OCI-LY7 (cell line): ENCODE data around the gene THAP2. TPM values are rescaled to one million over a fixed set of nuclear protein-coding genes. Genes with fewer than 3 reads are reported as not detected.

Experiments
- BruUV-seq: library from RNA; stranded (reverse); fragments of 400-500 nt; replicated peaks from 2 replicates; lab custom pipeline; 2021; lab: Mats Ljungman, UMichigan
- CTCF ChIA-PET: fragments of 300-600 bp; sonication (Branson Sonifier 250); formaldehyde crosslinking; loops from one replicate; lab custom pipeline; 2022; ENCODE audit warnings: antibody characterized with exemption; ENCODE audit not compliant: unreplicated experiment; lab: Charles Lee
- POLR2A ChIA-PET: fragments of 300-600 bp; sonication (Branson Sonifier 250); formaldehyde crosslinking; loops from one replicate; lab custom pipeline; 2022; ENCODE audit warnings: antibody characterized with exemption; lab: Charles Lee
- DNase-seq: peaks from one replicate; pipeline ENCODE4 v3.0.0-alpha.2; 2015; ENCODE audit warnings: low spot score
- H2AFZ ChIP-seq: fragments of 200-600 bp; sonication (generic), shearing (Covaris generic); 2 replicates; pipeline ENCODE4 v1.6.1; 2014; ENCODE audit warnings: mild to moderate bottlenecking, antibody characterized with exemption, low read length, moderate library complexity
- H3K27ac ChIP-seq: fragments of 200-600 bp; sonication (generic); 2 replicates; pipeline ENCODE4 v1.5.1; 2014; ENCODE audit warnings: mixed run types, low read depth, mild to moderate bottlenecking, moderate library complexity, low read length, inconsistent platforms; ENCODE audit not compliant: poor library complexity, severe bottlenecking
- H3K36me3 ChIP-seq: fragments of 200-600 bp; sonication (generic); 2 replicates; pipeline ENCODE4 v1.6.1; 2014; ENCODE audit warnings: mild to moderate bottlenecking, antibody characterized with exemption, low read length, moderate library complexity, mixed read lengths; ENCODE audit not compliant: insufficient read depth
- H3K4me1 ChIP-seq: fragments of 200-600 bp; sonication (generic); 2 replicates; pipeline ENCODE4 v1.5.1; 2014; ENCODE audit warnings: mild to moderate bottlenecking, low read length; ENCODE audit not compliant: insufficient read depth, poor library complexity, severe bottlenecking
- H3K4me2 ChIP-seq: fragments of 200-600 bp; sonication (generic); 2 replicates; pipeline ENCODE4 v1.6.1; 2014; ENCODE audit warnings: mild to moderate bottlenecking, low read length
- H3K4me3 ChIP-seq: fragments of 200-600 bp; sonication (generic); 2 replicates; pipeline ENCODE4 v1.5.1; 2014; ENCODE audit warnings: mild to moderate bottlenecking, low read depth, low read length; ENCODE audit not compliant: poor library complexity, severe bottlenecking
- H3K79me2 ChIP-seq: fragments of 200-600 bp; sonication (generic); 2 replicates; pipeline ENCODE4 v1.6.1; 2016; ENCODE audit warnings: low read depth, mild to moderate bottlenecking, low read length, moderate library complexity, mixed read lengths; ENCODE audit not compliant: insufficient read depth
- H3K9me2 ChIP-seq: fragments of 200-600 bp; sonication (generic); 2 replicates; pipeline ENCODE4 v1.6.1; 2016; ENCODE audit warnings: mild to moderate bottlenecking, low read length, mixed read lengths; ENCODE audit not compliant: insufficient read depth
- H3K9me3 ChIP-seq: fragments of 200-600 bp; sonication (generic); 2 replicates; pipeline ENCODE4 v1.6.1; 2014; ENCODE audit warnings: mild to moderate bottlenecking, mixed run types, low read length, mixed read lengths
- H4K20me1 ChIP-seq: fragments of 200-600 bp; sonication (generic); 2 replicates; pipeline ENCODE4 v1.6.1; 2014; ENCODE audit warnings: mild to moderate bottlenecking, antibody characterized with exemption, low read length, moderate library complexity, mixed read lengths; ENCODE audit not compliant: insufficient read depth
- EZH2phosphoT487 ChIP-seq: fragments of 200-600 bp; sonication (generic); IDR thresholded peaks from 2 replicates; pipeline ENCODE4 v1.6.1; 2018; ENCODE audit warnings: low read depth, borderline replicate concordance, mild to moderate bottlenecking, mixed run types, antibody characterized with exemption, low read length, moderate library complexity, mixed read lengths
- intact Hi-C: fragments of 100-400 bp; cut with micrococcal nuclease; formaldehyde crosslinking; loops from one replicate; pipeline ENCODE4 v1.10.0; 2022; ENCODE audit not compliant: unreplicated experiment
- total RNA-seq, 2 experiments: library from RNA; depleted of rRNA in 1 of 2; stranded (reverse); fragments of >200 nt in 1 of 2; shearing (Covaris generic) in 1 of 2; gene quantifications; 2 replicates each; pipeline ENCODE4 v1.2.3, GENCODE V29; 2014 to 2022
- TF ChIP-seq, protein P1 (sequence below): fragments of 200-600 bp; sonication (generic); conservative IDR thresholded peaks from 2 replicates; pipeline ENCODE4 v1.5.1; 2014; ENCODE audit warnings: mild to moderate bottlenecking, antibody characterized with exemption, low read length, moderate library complexity, mixed read lengths

The THAP2 gene
- total RNA-seq, 2 experiments from 2014 or later, result 8.2 to 9.3 TPM

DNA sequence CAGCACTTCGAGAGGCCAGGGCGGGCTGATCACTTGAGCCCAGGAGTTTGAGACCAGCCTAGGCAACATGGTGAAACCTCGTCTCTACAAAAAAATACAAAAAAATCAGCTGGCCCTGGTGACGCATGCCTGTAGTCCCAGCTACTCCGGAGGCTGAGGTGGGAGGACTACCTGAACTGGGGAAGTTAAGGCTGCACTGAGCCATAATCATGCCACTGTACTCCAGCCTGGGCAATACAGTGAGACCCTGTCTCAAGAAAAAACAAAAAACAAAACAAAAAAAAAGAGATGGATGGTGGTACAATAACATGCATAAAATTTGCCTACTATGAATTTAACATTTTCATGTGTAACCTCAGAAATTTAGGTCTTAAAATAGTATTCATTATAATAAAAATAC is 2.2 kb downstream of the THAP2 start:
- peaks cover 27% of the 10 kb centered on the region for H3K36me3 ChIP-seq
- ChIA-PET CTCF (no interaction called here), POLR2A (interaction anchor here (4.2 to 5.0 kb wide), 2 partner anchors 12 to 20 kb away, joined by 29 to 105 read pairs; partner anchors contain the start of gene TMEM19)
- H2AFZ ChIP-seq, result peak overlapping the region; percentile 65; the same call in 1 of the 2 replicates
- no peaks in the 10 kb centered on the region for H3K9me2 ChIP-seq
- DNase-seq, result no peak
- TF ChIP-seq, protein P1, sequence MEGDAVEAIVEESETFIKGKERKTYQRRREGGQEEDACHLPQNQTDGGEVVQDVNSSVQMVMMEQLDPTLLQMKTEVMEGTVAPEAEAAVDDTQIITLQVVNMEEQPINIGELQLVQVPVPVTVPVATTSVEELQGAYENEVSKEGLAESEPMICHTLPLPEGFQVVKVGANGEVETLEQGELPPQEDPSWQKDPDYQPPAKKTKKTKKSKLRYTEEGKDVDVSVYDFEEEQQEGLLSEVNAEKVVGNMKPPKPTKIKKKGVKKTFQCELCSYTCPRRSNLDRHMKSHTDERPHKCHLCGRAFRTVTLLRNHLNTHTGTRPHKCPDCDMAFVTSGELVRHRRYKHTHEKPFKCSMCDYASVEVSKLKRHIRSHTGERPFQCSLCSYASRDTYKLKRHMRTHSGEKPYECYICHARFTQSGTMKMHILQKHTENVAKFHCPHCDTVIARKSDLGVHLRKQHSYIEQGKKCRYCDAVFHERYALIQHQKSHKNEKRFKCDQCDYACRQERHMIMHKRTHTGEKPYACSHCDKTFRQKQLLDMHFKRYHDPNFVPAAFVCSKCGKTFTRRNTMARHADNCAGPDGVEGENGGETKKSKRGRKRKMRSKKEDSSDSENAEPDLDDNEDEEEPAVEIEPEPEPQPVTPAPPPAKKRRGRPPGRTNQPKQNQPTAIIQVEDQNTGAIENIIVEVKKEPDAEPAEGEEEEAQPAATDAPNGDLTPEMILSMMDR, result no peak
- no peak for TF ChIP-seq EZH2phosphoT487
- intact Hi-C loops, result loop anchor here (10.0 kb wide), 1 partner anchor 179 kb away; no protein-coding TSS in a partner anchor
- H3K4me2 ChIP-seq, result peak overlapping the region; percentile 92
- peaks cover 48% of the 10 kb centered on the region for H3K79me2 ChIP-seq
- H3K4me3 ChIP-seq, result peak overlapping the region; percentile 84
- H3K27ac ChIP-seq, result no peak overlapping the region
- H3K4me1 ChIP-seq, result peaks cover 21% of the 10 kb centered on the region
- H3K9me3 ChIP-seq, result no peaks in the 10 kb centered on the region
- no TSS peak for BruUV-seq
- peaks cover 14% of the 10 kb centered on the region; the same call in 1 of the 2 replicates for H4K20me1 ChIP-seq

DNA sequence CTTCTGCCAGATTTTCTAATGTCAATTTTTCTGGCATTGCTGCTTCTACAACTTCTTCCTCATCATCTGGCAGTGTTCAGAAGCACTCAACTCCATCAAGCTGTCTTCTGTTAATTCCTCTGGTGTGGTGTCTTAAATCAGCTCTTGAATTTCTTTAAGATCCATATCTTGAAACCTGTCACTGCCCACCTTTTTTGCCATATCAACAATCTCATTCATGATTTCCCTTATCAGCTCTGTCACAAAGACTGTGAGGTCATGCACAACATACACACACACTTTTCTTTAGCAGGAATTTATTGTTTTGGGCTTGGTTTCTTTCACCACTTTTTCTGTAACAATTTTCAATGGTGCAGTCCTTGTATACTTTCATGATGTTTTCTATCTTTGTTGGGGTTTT is 7.2 kb downstream of the THAP2 start:
- no peak overlapping the region for H3K4me3 ChIP-seq
- BruUV-seq, result no TSS peak
- H3K36me3 ChIP-seq, result peaks cover 10% of the 10 kb centered on the region
- no peak overlapping the region for H3K4me2 ChIP-seq
- intact Hi-C loops, result no loop called here
- no peak for DNase-seq
- no peaks in the 10 kb centered on the region for H3K9me3 ChIP-seq
- no peaks in the 10 kb centered on the region for H3K9me2 ChIP-seq
- TF ChIP-seq EZH2phosphoT487, result no peak
- TF ChIP-seq, protein P1, result no peak
- H3K4me1 ChIP-seq, result peaks cover 6% of the 10 kb centered on the region
- peaks cover 6% of the 10 kb centered on the region for H3K79me2 ChIP-seq
- ChIA-PET CTCF (no interaction called here), POLR2A (interaction anchor here (6.6 kb wide), 1 partner anchor 14 kb away, joined by 48 read pairs; the partner anchor contains the start of gene TMEM19)
- no peak overlapping the region for H2AFZ ChIP-seq
- no peaks in the 10 kb centered on the region for H4K20me1 ChIP-seq
- H3K27ac ChIP-seq, result no peak overlapping the region

DNA sequence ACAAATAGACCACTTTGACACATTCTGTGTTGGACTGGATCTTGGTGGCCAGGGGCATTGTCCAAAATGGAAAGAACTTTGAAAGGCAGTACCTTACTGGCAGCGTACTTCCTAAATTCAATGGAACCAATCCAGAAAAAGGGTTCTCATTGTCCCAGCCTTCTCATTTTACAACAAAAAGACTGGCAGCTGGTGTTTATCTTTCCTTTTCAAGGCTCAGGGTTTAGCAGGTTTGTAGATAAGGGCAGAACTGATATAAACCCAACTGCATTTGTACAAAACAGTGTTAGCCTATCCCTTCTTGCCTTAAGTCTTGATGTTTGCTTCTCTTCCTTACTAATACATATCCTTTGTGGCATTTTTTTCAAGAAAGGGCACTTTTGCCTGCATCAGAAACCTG is 7.7 kb downstream of the THAP2 start:
- POLR2A ChIA-PET, result interaction anchor here (0.6 to 6.6 kb wide), 3 partner anchors 14 to 27 kb away, joined by 3 to 48 read pairs (median 4); partner anchors contain the start of gene TMEM19
- TF ChIP-seq, protein P1, result no peak
- TF ChIP-seq EZH2phosphoT487, result no peak
- H4K20me1 ChIP-seq, result no peaks in the 10 kb centered on the region
- H3K9me2 ChIP-seq, result no peaks in the 10 kb centered on the region
- intact Hi-C loops, result no loop called here
- peaks cover 9% of the 10 kb centered on the region; the same call in 1 of the 2 replicates for H3K36me3 ChIP-seq
- no TSS peak for BruUV-seq
- no peak overlapping the region for H2AFZ ChIP-seq
- no peak overlapping the region for H3K4me2 ChIP-seq
- no peak overlapping the region for H3K27ac ChIP-seq
- peaks cover under 1% of the 10 kb centered on the region; the same call in 1 of the 2 replicates for H3K79me2 ChIP-seq
- CTCF ChIA-PET, result interaction anchor here (0.9 kb wide), 1 partner anchor 15 kb away, joined by 3 read pairs; the partner anchor contains the start of gene TMEM19
- no peak for DNase-seq
- peaks cover 5% of the 10 kb centered on the region for H3K4me1 ChIP-seq
- no peaks in the 10 kb centered on the region for H3K9me3 ChIP-seq
- H3K4me3 ChIP-seq, result no peak overlapping the region
